ENCODE data around the gene SPOP.

Gene SPOP

DNA sequence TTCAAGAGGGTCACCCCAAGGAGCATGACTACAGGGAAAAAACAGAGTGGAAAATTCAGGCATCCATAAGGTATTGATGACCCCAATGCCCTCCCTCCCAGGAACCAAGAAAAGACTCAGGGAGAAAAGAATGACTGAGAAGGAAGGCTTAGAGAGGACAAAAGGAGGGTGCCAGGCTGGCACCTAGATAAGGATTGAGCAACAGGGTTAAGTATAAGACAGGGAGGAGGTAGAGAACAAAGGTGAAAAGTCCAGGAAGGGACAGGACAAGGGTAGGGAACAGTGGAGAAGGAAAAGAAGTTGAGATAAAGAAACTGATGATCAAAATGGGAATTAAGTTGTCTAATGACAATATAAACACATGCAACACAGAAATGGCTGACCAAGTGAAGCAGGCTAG lies 27.4 kb upstream of the SPOP start:
- DNase-seq (ENCODE audit: low spot score), result no peak
- no peak for TF ChIP-seq CTCF (IDR thresholded peaks at IDR 0.05; ENCODE audit: extremely low read depth, missing control alignments)

- DNase-seq (ENCODE audit: low spot score), result no peak
- peak; percentile 13 for TF ChIP-seq CTCF (IDR thresholded peaks at IDR 0.05; ENCODE audit: extremely low read depth, missing control alignments)
Measured at GRCh38 chr17:49703557-49704277, 25.8 kb upstream of the SPOP start.

DNA sequence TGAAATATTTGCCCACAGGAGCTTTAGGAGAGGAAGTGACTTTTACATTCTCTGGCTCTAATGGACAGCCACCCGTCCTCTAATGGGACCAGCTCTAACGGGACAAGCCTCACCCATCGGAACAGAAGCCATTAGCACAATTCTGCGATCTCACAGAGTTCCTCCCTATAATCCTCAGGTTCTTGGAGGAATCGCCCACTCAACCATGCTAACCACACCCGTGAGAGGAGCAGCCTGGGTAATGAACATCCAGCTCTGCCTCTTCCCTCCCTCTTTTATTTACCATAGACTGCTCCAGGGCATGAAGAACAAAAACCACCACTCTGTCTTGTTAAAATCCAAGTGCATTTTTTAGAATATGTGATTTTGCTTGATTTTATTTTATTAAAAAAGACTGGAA lies 23.1 kb upstream of the SPOP start:
- no peak for TF ChIP-seq CTCF (IDR thresholded peaks at IDR 0.05; ENCODE audit: extremely low read depth, missing control alignments)
- DNase-seq (ENCODE audit: low spot score), result no peak

DNA sequence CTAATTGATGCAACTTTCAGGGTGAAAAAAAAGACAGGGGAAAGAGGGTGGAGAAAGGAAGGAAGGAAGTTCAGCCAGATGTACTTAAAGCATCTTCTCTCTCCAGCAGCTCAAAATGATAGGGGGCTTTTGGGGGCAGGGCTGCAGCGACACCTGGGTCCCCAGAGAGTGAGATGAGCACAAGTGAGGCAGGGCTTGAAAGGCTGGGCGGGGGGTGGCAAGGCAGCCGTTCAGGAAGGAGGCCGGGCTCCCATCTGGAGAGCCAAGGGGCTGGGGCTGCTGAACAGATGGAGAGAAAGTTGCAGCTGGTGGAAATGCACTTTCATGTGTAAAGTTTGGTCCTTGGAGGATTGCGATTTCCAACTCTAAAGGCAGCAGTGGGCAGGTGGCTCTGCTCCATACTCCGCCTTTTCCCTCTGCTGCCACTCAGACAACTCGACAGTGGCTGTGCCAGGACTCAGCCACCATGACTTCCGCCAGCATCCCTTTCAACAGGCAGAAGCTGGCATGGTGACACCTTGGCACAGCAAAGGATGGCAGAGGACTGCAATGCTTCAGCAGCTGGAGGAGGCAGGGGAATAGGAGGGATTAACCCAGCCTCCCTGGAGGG lies 22.2 kb upstream of the SPOP start:
- DNase-seq (ENCODE audit: low spot score), result no peak
- TF ChIP-seq CTCF (IDR thresholded peaks at IDR 0.05; ENCODE audit: extremely low read depth, missing control alignments), result no peak

GRCh38 chr17:49698005-49698404 lies 20.1 kb upstream of the SPOP start:
- DNase-seq (ENCODE audit: low spot score), result no peak
- TF ChIP-seq CTCF (IDR thresholded peaks at IDR 0.05; ENCODE audit: extremely low read depth, missing control alignments), result no peak

- no peak for TF ChIP-seq CTCF (IDR thresholded peaks at IDR 0.05; ENCODE audit: extremely low read depth, missing control alignments)
- peak; percentile 73 for DNase-seq (ENCODE audit: low spot score)
Measured at GRCh38 chr17:49696233-49696761, 18.4 kb upstream of the SPOP start.

GRCh38 chr17:49695698-49696232 lies 17.9 kb upstream of the SPOP start:
- TF ChIP-seq CTCF (IDR thresholded peaks at IDR 0.05; ENCODE audit: extremely low read depth, missing control alignments), result no peak
- no peak for DNase-seq (ENCODE audit: low spot score)
